GM12891 (cell line): ENCODE results near the gene TMEM132D.

Experiments
- PAX5 ChIP-seq: IDR thresholded peaks from 2 replicates; pipeline ENCODE4 v1.6.1; 2011; ENCODE audit warnings: low read length, moderate library complexity, mild to moderate bottlenecking; ENCODE audit not compliant: insufficient read depth, severe bottlenecking
- POLR2A ChIP-seq: IDR thresholded peaks from 2 replicates; pipeline ENCODE4 v1.6.1; 2011; ENCODE audit warnings: low read depth, low read length, control low read depth
- POLR2AphosphoS5 ChIP-seq: IDR thresholded peaks from 2 replicates; pipeline ENCODE4 v1.6.1; 2011; ENCODE audit warnings: low read depth, low read length, control low read depth
- SPI1 ChIP-seq: IDR thresholded peaks from 2 replicates; pipeline ENCODE4 v1.6.1; 2011; ENCODE audit warnings: low read depth, low read length, control low read depth
- TAF1 ChIP-seq: IDR thresholded peaks from 2 replicates; pipeline ENCODE4 v1.6.1; 2011; ENCODE audit warnings: low read depth, low read length, control low read depth

DNA sequence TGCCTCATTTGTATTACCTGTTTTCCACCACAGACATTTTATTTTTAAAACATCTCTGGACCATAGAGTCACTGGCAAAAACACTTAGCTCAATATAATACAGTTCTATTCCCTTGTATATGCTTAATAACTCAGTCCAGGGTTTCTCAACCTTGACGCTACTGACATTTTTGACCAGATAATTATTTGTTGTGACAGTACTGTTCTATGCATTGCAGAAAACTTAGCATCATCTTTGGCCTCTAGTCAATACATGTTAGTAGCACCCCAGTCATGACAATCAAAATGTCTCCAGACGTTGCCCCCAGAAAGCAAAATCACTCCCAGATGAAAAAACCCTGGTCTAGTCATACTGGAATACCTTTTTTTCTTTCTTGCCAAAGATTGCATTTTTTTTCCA is 174.7 kb downstream of the TMEM132D start:
- TF ChIP-seq POLR2A (no peak), POLR2AphosphoS5 (no peak), TAF1 (no peak), SPI1 (no peak), PAX5 (no peak)
